ENCODE measurements around the gene C12orf43.
A peak's percentile ranks its signal among the peaks of the same experiment; 100 is the strongest.

C12orf43 gene

DNA sequence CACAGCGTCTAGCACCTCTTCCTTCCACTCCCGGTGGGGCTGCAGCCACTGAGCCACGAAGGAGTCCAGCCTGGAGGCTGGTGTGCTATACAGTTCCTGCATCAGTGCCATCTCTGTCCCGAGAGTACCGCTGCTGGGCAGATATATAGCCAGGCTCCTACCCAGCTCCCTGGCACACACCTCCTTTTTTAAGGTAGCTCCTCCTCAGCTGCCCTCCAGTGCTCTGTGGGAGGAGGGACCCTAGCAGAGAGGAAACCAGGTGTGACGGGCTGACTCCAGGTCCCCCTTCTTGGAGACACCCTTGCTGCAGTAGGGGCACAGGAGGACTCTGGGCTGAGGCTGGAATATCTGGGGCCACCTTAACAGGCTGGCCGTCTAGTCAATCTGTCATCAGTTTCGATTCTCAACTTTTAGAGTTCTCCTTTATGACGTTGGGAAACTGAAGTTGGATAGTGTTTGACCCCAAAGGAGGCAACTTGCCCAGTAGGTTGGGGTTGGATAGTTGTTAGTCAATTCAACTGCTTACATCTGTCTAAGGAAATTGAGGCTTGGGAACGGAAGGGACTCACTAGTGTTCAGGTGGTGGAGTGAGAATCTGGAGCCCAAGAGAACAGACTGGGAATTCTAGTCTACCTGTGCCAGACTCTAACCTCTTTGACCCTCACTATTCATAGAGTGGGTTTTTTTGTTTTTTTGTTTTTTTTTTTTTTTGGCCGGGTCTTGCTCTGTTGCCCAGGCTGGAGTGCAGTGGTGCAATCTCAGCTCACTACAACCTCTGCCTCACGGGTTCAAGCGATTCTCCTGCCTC, 22.8 kb upstream of the C12orf43 start, which contains the start of gene OASL (continued):
- TF ChIP-seq, protein P1, sequence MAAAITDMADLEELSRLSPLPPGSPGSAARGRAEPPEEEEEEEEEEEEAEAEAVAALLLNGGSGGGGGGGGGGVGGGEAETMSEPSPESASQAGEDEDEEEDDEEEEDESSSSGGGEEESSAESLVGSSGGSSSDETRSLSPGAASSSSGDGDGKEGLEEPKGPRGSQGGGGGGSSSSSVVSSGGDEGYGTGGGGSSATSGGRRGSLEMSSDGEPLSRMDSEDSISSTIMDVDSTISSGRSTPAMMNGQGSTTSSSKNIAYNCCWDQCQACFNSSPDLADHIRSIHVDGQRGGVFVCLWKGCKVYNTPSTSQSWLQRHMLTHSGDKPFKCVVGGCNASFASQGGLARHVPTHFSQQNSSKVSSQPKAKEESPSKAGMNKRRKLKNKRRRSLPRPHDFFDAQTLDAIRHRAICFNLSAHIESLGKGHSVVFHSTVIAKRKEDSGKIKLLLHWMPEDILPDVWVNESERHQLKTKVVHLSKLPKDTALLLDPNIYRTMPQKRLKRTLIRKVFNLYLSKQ (tag by site-specific recombination; IDR thresholded peaks at IDR 0.05; ENCODE audit: borderline replicate concordance) = no peak
- TF ChIP-seq ZNF510 (tag by site-specific recombination; IDR thresholded peaks at IDR 0.05; ENCODE audit: insufficient replicate concordance) (no peak), ZFP41 (tag by site-specific recombination; IDR thresholded peaks at IDR 0.05; ENCODE audit: borderline replicate concordance) (no peak), KLF10 (tag by site-specific recombination; IDR thresholded peaks at IDR 0.05) (peak; percentile 70; the same call in 1 of the 2 replicates), ZNF768 (tag by site-specific recombination; IDR thresholded peaks at IDR 0.05) (no peak), ZNF175 (tag by site-specific recombination; IDR thresholded peaks at IDR 0.05) (no peak), ZNF629 (tag by site-specific recombination; IDR thresholded peaks at IDR 0.05) (0 out of 2 replicates have a peak, but pooled peaks have one; percentile 20), ZNF292 (tag by site-specific recombination; IDR thresholded peaks at IDR 0.05; ENCODE audit: borderline replicate concordance, low read depth) (no peak), ZNF610 (tag by site-specific recombination; IDR thresholded peaks at IDR 0.05; ENCODE audit: borderline replicate concordance) (no peak), ZBTB1 (tag by site-specific recombination; IDR thresholded peaks at IDR 0.05) (no peak), OSR2 (tag by site-specific recombination; IDR thresholded peaks at IDR 0.05) (no peak), ZNF174 (tag by site-specific recombination; IDR thresholded peaks at IDR 0.05) (no peak), ZNF521 (tag by site-specific recombination; IDR thresholded peaks at IDR 0.05) (no peak), ZNF837 (tag by site-specific recombination; IDR thresholded peaks at IDR 0.05) (no peak), WT1 (tag by site-specific recombination; IDR thresholded peaks at IDR 0.05) (no peak), KLF7 (tag by site-specific recombination; IDR thresholded peaks at IDR 0.05; ENCODE audit: borderline replicate concordance) (no peak), ZNF140 (tag by site-specific recombination; IDR thresholded peaks at IDR 0.05) (no peak), ZFP37 (tag by site-specific recombination; IDR thresholded peaks at IDR 0.05) (no peak), ZFHX2 (tag by site-specific recombination; conservative IDR thresholded peaks at IDR 0.05) (no peak), ZBTB20 (tag by site-specific recombination; IDR thresholded peaks at IDR 0.05) (0 out of 2 replicates have a peak, but pooled peaks have one; percentile 25)
- TF ChIP-seq, protein P2, sequence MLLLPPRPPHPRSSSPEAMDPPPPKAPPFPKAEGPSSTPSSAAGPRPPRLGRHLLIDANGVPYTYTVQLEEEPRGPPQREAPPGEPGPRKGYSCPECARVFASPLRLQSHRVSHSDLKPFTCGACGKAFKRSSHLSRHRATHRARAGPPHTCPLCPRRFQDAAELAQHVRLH (tag by site-specific recombination; IDR thresholded peaks at IDR 0.05) = 0 out of 2 replicates have a peak, but pooled peaks have one; percentile 28
- TF ChIP-seq, protein P3, sequence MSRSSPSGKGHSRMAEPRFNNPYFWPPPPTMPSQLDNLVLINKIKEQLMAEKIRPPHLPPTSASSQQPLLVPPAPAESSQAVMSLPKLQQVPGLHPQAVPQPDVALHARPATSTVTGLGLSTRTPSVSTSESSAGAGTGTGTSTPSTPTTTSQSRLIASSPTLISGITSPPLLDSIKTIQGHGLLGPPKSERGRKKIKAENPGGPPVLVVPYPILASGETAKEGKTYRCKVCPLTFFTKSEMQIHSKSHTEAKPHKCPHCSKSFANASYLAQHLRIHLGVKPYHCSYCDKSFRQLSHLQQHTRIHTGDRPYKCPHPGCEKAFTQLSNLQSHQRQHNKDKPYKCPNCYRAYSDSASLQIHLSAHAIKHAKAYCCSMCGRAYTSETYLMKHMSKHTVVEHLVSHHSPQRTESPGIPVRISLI (tag by site-specific recombination; IDR thresholded peaks at IDR 0.05) = peak; percentile 82
- TF ChIP-seq, protein P4, sequence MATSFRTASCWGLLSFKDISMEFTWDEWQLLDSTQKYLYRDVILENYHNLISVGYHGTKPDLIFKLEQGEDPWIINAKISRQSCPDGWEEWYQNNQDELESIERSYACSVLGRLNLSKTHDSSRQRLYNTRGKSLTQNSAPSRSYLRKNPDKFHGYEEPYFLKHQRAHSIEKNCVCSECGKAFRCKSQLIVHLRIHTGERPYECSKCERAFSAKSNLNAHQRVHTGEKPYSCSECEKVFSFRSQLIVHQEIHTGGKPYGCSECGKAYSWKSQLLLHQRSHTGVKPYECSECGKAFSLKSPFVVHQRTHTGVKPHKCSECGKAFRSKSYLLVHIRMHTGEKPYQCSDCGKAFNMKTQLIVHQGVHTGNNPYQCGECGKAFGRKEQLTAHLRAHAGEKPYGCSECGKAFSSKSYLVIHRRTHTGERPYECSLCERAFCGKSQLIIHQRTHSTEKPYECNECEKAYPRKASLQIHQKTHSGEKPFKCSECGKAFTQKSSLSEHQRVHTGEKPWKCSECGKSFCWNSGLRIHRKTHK (tag by site-specific recombination; IDR thresholded peaks at IDR 0.05) = no peak
- TF ChIP-seq, protein P5, sequence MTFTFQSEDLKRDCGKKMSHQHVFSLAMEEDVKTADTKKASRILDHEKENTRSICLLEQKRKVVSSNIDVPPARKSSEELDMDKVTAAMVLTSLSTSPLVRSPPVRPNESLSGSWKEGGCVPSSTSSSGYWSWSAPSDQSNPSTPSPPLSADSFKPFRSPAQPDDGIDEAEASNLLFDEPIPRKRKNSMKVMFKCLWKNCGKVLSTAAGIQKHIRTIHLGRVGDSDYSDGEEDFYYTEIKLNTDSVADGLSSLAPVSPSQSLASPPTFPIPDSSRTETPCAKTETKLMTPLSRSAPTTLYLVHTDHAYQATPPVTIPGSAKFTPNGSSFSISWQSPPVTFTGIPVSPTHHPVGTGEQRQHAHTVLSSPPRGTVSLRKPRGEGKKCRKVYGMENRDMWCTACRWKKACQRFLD (tag by site-specific recombination; IDR thresholded peaks at IDR 0.05) = no peak
- TF ChIP-seq, protein P6, sequence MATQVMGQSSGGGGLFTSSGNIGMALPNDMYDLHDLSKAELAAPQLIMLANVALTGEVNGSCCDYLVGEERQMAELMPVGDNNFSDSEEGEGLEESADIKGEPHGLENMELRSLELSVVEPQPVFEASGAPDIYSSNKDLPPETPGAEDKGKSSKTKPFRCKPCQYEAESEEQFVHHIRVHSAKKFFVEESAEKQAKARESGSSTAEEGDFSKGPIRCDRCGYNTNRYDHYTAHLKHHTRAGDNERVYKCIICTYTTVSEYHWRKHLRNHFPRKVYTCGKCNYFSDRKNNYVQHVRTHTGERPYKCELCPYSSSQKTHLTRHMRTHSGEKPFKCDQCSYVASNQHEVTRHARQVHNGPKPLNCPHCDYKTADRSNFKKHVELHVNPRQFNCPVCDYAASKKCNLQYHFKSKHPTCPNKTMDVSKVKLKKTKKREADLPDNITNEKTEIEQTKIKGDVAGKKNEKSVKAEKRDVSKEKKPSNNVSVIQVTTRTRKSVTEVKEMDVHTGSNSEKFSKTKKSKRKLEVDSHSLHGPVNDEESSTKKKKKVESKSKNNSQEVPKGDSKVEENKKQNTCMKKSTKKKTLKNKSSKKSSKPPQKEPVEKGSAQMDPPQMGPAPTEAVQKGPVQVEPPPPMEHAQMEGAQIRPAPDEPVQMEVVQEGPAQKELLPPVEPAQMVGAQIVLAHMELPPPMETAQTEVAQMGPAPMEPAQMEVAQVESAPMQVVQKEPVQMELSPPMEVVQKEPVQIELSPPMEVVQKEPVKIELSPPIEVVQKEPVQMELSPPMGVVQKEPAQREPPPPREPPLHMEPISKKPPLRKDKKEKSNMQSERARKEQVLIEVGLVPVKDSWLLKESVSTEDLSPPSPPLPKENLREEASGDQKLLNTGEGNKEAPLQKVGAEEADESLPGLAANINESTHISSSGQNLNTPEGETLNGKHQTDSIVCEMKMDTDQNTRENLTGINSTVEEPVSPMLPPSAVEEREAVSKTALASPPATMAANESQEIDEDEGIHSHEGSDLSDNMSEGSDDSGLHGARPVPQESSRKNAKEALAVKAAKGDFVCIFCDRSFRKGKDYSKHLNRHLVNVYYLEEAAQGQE (tag by site-specific recombination; IDR thresholded peaks at IDR 0.05) = no peak
- TF ChIP-seq, protein P7, sequence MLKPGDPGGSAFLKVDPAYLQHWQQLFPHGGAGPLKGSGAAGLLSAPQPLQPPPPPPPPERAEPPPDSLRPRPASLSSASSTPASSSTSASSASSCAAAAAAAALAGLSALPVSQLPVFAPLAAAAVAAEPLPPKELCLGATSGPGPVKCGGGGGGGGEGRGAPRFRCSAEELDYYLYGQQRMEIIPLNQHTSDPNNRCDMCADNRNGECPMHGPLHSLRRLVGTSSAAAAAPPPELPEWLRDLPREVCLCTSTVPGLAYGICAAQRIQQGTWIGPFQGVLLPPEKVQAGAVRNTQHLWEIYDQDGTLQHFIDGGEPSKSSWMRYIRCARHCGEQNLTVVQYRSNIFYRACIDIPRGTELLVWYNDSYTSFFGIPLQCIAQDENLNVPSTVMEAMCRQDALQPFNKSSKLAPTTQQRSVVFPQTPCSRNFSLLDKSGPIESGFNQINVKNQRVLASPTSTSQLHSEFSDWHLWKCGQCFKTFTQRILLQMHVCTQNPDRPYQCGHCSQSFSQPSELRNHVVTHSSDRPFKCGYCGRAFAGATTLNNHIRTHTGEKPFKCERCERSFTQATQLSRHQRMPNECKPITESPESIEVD (tag by site-specific recombination; IDR thresholded peaks at IDR 0.05) = no peak
- TF ChIP-seq, protein P8, sequence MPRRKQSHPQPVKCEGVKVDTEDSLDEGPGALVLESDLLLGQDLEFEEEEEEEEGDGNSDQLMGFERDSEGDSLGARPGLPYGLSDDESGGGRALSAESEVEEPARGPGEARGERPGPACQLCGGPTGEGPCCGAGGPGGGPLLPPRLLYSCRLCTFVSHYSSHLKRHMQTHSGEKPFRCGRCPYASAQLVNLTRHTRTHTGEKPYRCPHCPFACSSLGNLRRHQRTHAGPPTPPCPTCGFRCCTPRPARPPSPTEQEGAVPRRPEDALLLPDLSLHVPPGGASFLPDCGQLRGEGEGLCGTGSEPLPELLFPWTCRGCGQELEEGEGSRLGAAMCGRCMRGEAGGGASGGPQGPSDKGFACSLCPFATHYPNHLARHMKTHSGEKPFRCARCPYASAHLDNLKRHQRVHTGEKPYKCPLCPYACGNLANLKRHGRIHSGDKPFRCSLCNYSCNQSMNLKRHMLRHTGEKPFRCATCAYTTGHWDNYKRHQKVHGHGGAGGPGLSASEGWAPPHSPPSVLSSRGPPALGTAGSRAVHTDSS (tag by site-specific recombination; IDR thresholded peaks at IDR 0.05) = no peak
